Stimulated activated CD4-positive, alpha-beta T cell treated with anti-CD3 and anti-CD28 coated beads, Interleukin-4, amount 100 ng/mL, for 48 hours (primary cell): ENCODE measurements around the gene ACIN1.
A peak's percentile ranks its signal among the peaks of the same experiment; 100 is the strongest.

Experiments used
- DNase-seq, 2 donors: peaks; one replicate each; pipeline ENCODE4 v3.0.0-alpha.2; 2020; ENCODE audit warnings: low read depth in 2 of 2

ACIN1 gene

DNA sequence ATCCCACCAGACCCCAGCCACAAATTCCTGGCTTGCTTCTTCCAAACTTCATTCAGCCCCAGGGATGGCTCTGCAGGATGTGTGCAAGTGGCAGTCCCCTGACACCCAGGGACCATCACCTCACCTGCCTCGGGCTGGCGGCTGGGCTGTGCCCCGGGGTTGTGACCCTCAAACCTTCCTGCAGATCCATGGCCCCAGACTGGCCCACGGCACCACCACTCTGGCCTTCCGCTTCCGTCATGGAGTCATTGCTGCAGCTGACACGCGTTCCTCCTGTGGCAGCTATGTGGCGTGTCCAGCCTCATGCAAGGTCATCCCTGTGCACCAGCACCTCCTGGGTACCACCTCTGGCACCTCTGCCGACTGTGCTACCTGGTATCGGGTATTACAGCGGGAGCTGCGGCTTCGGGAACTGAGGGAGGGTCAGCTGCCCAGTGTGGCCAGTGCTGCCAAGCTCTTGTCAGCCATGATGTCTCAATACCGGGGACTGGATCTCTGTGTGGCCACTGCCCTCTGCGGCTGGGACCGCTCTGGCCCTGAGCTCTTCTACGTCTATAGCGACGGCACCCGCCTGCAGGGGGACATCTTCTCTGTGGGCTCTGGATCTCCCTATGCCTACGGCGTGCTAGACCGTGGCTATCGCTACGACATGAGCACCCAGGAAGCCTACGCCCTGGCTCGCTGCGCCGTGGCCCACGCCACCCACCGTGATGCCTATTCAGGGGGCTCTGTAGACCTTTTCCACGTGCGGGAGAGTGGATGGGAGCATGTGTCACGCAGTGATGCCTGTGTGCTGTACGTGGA, 52.6 kb downstream of the ACIN1 start, which contains the start of gene PSMB11:
PSMB11 (plus strand) TSS at position 51 of the 804 bp plus-strand sequence; CDS start at position 65, 14 bp downstream.
- no peak for DNase-seq

DNA sequence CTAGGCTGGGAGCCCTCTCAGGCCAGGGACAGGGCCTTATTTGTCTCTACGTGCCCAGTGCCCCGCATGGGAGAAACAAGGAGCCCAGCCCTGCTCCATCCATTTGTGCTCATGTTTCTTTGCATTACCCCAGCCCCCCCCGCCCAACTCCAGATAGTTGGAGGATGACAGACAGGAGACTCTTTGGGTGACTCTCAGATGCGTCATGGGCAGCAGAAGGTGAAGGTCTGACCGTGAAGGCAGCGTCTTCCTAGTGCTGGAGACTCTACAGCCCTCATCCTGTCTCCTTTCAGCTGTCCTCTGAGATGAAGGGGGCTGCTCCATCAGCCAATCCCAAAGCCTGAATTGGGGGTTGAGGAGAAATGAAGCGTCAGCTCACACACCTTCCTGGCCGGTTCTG, 53.2 kb downstream of the ACIN1 start:
- no peak for DNase-seq

DNA sequence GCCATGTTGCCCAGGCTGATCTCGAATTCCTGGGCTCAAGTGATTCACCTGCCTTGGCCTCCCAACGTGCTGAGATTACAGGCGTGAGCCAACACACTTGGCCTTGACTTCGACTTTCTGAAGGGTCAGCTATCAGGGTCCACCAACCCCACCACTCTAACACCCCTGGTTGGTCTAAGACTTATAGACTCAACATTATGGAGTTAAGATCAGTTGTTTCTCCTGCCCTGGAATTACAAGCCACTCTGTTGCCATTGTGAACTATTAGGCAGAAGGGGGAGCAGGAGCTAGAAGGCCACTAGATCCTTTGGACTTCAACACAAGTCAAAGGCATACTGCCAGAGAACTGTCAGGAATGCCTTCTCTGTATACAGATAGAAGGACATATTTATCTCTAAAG, 54.8 kb downstream of the ACIN1 start:
- DNase-seq: no peak

DNA sequence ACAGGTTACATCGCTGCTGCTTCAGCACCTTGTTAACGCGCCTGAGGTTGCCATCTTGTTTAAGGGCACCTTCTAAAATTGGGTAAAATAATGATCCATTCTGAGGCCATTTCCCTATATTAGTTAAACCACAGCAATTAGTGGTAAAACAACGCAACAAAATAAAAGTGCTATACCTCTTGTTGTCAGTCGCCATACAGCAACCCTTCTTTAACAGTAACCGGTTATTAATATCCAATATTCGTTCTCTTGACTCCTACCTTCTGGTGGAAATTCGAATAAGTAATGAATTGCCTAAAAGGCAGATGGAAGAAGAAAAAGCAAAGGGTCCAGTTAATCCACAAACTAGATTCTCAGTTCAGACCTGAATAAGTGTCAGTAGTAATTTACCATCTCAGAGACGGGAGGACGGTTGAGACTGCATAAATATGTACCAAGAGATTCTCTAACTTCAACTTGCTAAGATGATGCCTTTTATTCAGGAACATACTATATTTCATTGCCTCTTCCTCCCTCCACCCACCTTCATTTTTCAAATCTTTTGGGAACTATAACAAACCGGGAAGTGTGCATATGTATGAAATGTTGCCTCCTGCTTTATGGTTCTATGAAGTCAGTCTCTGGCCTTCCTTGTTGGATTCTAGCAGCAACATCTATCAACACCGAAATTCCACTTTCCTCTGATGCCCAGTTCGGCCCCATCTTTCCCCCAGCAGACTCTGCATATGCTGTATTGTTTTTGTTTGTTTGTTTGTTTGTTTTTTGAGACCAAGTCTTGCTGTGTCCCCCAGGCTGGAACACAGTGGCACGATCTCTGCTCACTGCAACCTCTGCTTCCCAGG, 59.4 kb downstream of the ACIN1 start:
- DNase-seq: no peak

DNA sequence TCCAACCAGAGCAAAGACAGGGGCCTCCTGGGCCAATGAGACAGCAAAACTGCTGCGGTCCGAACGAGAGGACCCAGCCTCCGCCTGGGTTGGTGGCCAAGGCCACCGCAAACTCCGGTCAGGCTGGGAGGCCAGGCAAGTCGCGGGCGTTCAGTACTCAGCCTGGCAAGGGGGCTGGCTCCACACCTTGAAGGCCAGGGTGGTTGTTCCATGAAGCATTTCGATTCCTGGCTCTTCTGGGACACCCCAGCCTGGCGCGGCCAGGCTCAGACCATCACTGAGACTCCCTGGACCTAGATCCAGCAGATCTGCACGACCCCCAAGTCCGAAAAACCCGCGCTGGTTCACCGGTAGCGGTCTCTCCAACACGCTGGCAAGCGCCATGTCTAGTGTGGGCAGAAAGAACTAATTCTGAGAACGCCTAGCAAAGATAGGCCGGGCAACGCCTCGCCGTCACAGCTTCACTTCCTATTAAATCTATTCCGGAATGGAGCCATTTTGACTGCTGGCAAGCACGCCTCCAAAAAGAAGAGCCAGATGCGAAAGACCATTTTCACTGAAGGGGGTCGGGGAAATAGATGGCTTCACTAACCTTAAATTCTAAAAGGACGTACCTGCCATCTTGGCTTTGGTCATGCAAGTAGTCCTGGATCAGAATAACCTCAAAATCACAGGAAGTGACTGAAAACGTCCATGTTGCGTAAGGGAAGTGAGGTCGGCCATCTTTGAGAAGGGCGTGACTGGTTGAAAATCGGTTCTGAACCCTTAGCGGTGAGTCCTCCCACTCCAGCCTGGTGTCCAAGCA, 60.2 kb downstream of the ACIN1 start, which contains the start of gene PSMB5:
PSMB5 (minus strand) TSS at position 403 of the 805 bp plus-strand sequence; CDS start at position 384, 19 bp downstream.
- peak; percentile 72 to 83 for DNase-seq

DNA sequence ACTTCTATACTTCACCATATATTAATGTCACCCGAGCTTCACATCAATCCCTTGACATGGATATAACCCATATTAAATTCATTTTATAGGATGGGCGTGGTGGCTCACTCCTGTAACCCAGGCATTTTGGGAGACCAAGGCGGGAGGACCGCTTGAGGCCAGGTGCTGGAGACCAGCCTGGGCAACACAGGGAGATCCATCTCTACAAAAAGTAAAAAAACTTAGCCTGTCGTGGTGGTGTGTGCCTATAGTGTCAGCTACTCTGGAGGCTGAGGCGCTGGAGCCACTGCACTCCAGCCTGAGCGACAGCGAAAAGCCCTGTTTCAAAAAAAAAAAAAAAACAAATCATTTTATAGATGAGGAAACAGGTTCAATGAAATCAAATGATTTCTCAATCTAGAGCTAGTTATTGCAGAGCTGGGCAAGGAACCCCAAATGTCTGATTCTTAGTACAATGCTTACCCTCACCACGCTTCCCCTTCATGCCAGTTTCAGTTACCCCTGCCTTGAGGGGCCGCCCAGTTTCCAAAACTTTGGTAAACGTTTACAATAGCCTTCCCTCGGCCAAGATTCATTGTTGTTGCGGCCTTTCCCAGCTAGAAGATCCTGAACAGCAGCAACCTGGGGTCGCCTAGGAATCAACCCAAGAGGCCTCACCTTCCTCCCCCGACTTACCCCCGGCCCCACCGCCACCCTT, 61.0 kb downstream of the ACIN1 start:
- DNase-seq: no peak

DNA sequence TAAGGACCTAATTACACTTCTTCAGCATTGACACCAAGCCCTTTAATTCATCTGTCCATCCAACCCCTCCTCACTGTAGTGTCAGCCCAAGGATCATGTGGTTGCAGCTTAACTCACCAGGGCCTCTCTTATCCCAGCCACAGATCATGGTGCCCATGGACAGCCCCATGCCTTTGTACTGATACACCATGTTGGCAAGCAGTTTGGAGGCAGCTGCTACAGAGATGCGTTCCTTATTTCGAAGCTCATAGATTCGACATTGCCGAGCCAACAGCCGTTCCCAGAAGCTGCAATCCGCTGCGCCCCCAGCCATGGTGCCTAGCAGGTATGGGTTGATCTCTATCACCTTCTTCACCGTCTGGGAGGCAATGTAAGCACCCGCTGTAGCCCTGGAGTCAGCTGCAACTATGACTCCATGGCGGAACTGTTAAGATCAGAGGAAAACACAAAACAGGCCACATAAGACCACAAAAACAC, 61.6 kb downstream of the ACIN1 start:
- no peak for DNase-seq

DNA sequence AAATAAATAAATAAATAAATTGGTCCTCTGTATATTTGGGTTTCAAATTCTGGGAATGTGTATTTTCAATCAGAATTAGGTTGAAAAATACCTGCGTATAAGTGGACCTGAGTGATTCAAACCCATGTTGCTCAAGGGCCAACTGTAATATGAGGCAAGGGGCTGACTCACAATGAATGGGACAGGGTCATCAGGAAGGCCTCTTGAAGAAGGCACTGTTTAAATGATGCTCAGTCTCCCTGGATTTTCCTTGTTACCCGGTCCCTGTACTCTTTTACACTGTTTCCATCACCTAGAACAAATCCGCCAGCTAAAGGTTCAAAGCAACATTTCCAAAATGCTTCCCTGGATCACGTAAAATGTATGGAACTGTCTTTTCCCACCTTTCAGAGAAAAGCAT, 64.0 kb downstream of the ACIN1 start:
- DNase-seq: no peak

DNA sequence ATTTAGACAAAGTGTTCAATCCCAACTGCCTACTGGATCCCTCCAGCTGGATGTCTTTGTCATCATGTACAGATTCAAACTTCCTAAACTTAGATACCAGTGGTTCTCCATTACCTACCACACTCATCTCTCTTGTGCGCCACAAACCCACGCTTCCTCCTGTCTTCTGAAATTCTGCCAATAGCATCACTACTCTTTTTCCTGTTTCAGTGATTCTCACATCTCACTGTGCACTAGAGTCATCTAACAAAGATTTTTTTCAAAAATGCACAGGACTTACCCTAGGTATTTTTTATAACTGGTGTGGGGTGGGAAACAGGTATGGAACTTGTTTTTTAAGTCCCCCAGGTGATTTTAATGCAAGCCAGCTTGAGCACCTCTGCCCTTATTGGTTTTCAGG, 66.1 kb downstream of the ACIN1 start:
- no peak for DNase-seq

DNA sequence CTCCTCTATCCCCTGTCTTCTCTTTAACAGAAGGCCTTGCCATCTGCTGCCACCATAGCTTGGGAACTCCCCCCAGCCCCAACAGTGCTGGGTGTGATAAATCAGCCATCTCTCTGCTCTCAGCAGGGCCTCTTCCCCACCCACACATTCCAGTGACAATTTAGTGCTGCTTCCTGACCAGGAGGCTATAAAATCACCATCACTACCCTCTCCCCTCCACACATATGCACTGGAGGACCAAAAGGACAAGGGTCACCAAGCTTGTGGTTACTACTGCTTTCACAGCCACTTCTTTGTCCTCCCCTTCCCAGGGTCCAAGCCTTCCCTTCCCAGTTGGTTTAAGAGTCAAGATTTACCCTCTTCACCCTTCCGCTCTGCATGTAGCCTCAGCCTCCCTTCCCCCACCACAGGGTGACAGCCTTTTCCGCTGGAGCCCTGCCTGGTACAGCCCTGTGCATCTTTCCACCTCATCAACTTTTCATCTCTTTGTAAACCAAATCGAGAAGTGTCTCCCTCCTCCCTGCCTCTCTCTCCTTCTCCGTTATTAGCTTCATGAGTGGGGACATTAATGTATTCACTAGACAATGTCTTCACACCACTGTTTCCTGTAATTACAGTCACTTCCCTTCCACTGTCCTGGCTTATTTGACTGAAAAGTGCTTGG, 69.7 kb downstream of the ACIN1 start:
- no peak for DNase-seq

DNA sequence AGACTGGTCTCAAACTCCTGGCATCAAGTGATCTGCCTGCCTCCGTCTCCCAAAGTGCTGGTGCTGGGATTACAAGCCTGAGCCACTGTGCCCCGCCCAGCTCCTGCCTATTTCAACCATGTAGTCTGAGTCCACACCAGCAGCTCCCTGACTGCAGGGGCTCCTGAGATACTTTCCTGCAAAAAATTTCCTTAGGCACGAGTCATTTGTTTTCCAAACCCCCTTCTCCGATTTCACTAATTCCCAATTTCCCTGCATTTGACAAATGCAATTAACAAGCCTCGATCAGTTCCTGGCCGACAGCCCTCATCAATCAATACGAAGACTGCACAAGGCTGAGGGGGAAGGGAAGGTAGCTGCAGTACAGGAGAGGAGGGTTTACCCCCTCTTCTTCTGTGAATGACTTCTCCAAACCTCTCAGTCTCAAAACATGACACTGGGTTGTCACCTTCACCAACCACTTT, 70.3 kb downstream of the ACIN1 start:
- no peak for DNase-seq

DNA sequence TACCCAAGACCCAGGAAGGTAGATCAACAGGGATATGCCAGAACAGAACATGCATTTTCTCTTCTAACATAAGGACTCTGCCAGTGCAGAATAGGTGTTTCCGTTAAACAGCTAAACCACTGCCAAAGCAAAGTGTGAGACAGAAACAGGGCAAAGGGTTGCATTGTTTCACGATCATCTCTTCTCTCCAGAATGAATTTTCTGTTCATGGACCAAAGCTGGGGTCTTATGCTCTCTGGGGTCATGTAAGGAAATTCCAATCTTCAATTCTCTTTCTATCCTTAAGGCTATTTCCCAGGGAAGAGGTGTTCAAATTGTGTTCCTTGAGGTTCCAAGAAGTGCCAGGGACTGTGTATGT, 71.2 kb downstream of the ACIN1 start:
- no peak for DNase-seq

DNA sequence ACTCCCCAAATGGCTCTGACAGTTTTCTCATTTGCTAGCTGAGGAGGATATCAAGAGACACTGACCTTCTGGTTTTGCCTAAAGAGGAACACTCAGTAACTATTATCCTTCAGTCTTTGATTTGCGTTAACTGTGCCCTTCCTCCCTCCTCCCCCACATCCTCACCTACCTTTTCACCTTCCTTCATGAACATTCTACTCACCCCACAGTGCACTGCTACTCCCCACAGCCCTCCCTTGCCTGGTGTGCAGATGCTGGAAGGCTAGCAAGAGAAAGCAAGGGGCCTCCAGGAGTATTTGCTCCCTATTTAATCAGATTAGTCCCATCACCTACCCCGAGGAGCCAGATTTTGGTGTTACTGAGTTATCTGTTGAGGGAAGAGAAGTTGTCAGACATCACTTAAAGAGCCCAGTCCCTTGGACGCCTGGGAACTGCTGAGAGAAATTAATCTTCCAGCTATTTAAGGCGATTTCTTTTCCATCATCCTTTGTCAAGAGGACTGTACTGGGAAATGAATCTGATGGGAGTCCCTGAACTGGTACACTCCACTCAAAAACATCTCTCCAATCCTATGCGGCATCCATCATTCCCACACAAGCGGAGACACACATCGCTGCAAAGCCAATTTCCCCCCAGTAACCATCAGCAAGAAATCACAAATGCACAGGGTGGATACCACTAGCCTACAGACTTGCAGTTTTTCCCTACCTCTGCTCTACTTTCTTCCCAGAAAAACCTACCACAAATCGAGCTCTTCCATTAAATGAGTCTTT, 71.7 kb downstream of the ACIN1 start:
- no peak for DNase-seq

DNA sequence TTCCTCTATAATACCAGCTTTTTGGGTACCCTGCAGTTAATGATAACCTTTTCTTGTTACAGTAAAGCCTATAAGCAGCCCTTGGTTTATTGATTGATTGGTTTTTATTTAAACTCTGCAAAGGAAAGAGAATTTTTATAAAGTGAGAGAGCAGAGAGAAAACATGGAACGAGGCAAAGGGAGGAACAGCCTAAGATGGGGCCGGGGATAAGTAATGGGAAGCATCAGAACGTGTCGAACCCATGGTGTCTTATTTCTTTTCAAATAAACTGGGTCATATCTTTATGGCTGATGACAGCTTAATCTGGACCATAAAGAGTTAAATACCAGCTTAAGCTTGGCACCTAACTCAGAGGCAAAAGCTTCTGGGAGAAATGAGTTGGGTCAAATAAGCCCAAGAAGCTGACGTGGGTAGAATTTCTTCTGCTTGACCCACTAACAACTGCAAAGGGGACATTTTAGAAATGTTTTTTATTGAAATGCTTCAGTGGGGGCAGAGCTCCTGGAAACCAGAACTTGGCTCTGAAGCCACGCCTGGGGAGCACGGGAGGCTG, 73.0 kb downstream of the ACIN1 start:
- no peak for DNase-seq

DNA sequence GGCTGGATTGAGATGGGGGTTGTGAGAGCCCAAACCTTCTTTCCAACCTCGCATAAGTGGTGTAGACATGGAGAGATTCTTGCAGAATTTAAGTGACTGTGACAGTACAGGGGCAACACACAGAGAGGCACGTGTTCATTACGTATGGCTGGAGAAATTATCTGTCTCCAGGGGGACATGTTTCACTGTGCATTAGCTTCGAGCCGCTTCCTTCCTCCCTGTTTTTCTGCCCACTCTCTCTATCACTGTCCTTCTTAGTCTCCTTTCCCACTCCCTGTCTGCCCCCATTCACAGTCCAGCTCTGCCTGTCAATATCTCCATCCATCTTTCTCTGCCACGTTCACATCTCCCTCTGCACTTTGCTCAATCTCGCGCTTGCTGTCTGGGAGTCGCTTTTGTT, 73.5 kb downstream of the ACIN1 start:
- DNase-seq: no peak

DNA sequence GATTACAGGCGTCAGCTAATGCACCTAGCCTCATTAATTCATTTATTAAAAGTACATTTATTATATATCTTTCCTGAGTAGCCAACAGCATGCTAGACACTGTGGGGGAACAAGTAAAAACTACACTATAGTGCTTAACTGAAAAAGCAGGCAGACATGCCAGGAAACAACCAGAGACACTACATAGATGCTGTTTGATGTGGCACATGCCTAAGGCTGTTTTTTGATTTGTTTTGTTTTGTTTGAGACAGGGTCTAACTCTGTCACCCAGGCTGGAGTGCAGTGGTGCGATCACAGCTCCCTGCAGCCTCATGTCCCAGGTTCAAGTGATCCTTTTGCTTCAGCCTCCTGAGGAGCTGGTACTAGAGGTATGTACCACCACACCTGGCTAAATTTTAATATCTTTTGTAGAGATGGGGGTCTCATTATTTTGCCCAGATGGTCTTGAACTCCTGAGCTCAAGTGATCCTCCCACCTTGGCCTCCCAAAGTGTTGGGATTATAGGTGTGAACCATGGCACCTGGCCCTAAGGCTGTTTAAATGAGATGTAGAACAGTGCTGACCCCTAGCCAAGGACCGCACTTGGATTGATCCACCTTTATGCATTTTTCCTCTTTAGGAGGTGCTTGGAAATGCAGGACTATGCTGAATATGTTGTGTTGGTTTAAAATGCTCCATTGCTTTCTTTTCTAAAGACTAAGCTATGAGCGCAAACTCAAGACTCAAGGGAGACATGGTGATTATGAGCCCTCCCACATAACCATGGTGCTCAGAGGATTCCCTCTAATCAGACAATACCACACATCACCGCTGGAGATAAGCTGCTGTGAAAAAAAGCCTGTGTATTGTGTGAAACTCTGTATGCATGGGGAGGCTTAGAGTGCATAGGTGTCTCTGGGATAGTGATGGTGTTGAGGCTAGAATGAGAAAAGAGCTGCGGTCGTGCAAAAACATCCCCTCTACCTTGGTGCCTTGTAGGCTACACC, 74.5 kb downstream of the ACIN1 start:
- DNase-seq: no peak

DNA sequence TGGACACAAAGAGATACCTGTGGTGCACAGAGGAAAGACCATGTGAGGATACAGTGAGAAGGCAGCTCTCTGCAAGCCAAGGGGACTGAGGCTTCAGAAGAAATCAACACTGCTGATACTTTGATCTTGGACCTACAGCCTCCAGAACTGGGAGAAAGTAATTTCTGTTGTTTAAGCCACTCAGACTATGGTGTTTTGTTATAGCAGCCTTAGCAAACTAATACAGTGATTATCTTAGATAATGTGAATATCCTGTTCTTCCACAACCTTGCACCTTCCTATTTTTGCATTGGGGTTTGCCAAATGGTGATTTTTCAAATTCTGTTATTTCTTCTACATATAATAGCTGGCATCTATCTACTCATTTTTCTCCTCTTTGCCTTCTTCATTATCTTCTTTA, 76.8 kb downstream of the ACIN1 start:
- no peak for DNase-seq

DNA sequence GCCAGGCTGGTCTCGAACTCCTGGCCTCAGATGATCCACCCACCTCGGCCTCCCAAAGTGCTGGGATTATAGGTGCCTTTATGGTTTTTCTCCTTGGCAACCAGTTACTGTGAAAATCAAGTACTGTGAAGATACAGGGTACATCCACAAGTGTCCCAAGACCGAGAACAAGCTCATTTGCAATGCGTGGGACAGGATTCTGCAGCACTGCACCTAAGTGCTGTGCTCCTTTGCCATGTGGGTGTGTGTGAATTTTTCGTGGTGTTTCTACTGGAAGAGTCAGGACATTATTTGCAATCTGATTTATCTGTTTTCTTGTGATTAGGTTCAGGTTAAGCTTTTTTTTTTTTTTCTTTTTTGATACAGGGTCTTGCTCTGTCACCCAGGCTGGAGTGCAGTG, 77.8 kb downstream of the ACIN1 start:
- DNase-seq: no peak
